HG03066 (cell line): ENCODE results near the gene AUP1.
A peak's percentile ranks its signal among the peaks of the same experiment; 100 is the strongest.

Experiments
- ATAC-seq: cut with Tn5 transposase; IDR thresholded peaks from one replicate; pipeline ENCODE4 v1.9.1; 2021; ENCODE audit warnings: low read depth; ENCODE audit not compliant: unreplicated experiment

AUP1 gene

DNA sequence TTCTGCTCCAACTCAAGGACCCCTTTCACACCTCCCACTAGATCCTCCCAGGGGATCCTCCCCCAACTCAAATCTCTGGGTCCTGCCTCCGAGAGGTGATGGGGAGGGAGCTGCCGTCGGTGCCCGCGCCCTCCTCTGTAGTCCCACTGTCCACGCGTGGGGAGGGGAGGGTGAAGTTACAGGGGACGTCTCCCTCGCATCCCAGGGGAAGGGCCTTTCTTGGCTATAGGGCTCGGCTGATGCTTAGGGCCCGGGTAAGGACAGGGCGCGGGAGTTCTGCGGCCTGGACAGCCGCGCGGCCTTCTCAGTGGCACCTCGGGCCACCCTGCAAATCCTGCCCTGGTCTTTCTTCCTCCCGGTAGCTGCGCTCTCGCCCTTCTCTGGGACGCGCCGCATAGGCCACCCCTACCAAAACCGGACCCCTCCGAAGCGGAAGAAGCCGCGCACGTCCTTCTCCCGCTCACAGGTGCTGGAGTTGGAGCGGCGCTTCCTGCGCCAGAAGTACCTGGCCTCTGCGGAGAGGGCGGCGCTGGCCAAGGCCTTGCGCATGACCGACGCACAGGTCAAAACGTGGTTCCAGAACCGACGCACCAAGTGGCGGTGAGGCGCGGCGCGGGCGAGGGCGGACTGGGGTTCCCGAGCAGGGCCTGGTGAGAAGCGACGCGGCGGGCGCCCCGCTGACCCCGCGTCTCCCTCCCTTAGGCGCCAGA is 14.1 kb downstream of the AUP1 start:
- ATAC-seq: no peak

DNA sequence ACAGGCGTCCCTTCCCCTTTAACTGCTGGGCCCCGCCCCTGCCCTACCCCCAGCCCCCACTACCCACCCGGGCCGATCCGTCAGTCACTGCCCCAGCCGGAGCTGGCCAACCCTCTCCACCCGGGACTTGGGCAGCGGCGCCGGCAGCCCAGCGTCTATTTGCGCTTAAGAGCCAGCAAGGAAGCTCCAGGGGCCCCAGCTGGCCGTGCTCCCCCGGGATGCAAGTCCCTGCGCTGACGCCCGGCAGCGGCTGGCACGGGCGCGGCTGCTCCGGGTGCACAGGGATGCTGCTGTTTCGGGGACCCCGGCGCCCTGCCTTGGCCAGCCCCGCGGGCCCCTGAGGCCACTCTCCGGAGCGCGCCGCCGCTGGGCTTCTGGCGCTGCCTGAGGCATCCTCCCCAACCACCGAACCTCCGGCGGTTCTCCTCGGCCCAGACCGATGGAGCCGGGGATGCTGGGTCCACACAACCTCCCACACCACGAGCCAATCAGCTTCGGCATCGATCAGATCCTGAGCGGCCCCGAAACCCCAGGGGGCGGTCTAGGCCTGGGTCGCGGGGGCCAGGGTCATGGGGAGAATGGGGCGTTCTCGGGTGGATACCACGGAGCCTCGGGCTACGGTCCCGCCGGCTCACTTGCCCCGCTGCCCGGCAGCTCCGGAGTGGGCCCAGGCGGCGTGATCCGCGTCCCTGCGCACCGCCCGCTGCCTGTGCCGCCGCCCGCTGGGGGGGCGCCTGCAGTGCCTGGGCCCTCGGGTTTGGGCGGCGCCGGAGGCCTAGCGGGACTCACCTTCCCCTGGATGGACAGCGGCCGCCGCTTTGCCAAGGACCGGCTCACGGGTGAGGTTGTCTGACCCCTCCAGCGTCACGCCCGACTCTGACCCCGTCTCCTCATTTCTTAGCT is 14.9 kb downstream of the AUP1 start, which contains the start of gene TLX2:
Gene TLX2 (plus strand): TSS at position 83 of the 903 bp plus-strand sequence. CDS start 357 bp downstream, at position 440.
- ATAC-seq: no peak

DNA sequence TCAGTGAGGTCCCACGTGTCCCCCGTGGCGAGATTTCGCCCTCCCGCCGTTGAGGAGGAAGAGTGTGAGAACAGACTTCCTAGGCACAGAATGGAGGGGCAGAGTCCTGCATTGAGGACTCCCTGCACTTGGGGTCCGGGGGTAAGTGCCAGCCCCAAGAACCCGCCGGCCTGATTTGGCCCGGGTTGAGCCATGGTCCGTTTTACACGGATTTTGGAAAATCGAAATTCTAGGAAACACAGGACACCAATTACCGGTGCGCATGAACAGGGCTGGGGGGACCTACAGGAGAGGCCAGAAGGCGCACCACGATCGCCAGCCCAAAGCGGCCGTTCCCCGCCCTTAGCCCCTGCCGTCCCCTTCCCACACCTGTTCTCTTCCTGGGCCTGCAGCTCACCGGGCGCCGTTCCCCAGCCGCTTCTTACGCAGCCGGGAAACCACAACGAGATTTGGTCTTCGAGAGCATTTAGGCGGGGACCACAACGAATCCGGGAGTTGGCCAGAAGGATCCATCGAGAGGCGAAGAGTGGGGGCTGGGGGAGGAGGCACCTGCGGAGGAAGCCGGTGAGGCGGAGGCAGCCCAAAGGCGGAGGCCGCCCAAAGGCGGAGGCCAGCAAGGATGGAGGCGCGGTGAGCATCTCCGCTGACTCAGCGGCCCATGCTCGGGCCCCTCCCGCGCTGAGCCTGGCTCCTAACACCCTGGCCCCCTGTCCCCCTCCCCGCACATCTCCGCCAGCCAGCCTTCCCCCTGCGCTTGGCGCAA is 15.7 kb downstream of the AUP1 start:
- ATAC-seq: no peak

DNA sequence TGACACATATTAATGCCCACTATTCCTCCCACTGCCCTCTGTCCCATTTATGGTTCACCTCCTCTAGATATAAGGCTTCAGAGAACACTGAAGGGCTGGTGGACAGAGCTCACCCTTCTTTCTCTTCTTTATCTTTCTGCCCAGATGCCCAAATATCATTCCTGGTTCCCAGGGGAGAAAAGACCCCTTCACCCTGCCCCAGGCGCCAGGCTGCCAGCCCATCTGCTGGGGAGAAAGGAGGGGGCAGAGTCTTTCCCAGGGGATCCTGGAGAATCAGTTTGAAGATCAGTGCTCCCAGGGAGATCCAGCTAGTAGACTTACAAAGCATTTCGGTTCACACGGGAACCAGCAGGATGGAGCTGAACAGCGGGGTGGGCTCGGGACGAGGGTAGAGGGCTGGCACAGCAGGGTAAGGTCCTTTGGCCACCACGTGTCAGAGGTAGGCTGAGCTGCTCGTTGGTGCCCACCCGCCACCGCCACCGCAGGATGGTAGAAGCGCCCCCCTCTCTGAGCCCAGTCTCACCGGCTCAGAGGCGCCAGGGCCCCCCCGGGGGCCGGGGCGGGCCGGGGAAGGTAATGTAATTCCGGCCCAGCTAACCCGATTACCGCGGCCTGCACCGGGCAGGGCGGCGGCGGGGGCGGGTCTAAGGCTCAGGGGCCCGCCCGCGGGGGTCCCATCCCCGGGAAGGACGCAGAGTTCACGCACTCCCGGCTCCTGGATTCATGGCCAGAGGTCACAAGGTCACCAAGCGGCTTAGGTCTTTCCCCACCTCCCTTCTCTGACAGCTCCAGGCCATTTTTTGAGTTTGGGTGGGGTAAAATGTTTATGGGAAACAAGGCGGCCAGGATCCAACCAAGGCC is 16.5 kb downstream of the AUP1 start:
- no peak for ATAC-seq

DNA sequence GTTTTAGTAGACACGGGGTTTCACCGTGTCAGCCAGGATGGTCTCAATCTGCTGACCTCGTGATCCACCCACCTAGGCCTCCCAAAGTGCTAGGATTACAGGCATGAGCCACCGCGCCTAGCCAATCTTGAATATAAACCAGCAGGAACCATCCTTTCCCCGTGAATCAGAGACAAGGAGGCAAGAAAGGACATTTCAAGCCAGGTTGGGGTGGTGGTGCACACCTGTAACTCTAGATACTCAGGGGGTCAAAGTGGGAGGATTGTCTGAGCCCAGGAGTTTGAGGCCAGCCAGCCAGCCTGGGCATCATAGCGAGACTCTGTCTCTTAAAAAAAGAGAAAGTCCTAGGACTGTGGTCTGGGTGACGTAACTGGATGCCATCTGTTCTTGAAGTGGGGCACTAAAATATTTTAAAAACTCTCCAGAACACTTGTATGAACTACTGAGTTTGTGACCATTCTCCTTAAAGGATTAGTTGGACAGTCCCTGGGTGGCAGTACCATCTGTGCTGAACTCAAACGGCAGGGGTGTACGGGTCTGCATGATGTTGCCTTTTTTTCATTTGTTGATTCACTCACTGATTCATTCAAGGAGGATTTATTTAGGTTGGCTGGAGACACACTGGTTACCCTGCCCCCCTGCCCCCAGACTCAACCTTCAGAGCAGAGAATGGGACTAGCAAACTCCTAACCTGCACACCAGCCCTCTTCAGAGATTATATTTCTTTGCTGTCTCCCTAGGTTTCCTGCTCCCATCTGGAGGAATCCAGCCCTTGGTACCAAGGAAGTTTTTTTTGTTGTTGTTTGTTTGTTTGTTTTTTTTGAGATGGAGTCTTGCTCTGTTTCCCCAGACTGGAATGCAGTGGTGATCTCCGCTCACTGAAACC is 18.2 kb downstream of the AUP1 start:
- ATAC-seq: no peak

DNA sequence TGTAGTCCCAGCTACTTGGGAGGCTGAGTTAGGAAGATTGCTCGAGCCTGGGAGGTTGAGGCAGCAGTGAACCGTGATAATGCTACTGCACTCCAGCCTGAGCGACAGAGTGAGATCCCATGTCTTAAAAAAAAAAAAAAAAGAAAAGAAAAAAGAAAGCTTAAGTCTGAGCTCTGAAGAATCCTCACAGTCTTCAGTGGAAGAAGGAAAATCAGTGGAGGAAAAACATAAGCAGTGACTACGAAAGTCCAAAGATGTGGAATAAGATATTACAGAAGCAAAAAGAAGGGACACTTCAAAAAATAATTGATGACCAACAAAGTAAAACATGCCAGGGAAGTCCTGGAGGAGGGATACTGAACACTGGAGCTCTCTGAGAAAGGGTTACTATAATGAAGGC is 19.2 kb downstream of the AUP1 start:
- ATAC-seq: no peak

DNA sequence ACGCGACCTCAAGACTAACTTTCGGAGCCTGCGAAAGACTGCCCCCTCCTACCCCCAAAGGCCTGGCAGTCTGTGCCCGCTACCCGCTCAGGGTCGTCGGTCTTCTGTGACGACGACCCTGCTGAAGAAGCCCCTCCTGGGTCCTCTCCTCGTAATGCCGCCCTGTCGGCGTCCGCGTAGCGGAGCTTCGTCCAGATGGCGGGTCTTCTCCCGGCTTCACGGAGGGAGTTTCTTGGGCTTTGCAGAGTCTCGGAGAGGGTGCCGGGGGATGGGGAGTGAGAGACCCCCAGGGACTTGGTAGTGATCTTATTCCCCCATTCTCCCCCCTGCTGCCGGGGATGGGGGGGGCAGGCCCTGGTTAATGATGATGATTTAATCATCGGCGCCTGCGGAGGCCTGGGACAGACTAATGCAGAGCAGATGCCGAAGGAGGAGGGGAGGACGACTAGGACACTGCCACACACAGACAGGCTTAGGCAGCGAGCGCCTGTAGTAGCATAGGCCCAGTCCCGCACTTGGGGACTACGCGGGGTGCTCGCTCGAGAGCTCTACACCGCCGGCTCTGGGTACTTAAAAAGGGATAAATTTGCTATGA is 21.5 kb downstream of the AUP1 start:
- ATAC-seq: peak; percentile 17

DNA sequence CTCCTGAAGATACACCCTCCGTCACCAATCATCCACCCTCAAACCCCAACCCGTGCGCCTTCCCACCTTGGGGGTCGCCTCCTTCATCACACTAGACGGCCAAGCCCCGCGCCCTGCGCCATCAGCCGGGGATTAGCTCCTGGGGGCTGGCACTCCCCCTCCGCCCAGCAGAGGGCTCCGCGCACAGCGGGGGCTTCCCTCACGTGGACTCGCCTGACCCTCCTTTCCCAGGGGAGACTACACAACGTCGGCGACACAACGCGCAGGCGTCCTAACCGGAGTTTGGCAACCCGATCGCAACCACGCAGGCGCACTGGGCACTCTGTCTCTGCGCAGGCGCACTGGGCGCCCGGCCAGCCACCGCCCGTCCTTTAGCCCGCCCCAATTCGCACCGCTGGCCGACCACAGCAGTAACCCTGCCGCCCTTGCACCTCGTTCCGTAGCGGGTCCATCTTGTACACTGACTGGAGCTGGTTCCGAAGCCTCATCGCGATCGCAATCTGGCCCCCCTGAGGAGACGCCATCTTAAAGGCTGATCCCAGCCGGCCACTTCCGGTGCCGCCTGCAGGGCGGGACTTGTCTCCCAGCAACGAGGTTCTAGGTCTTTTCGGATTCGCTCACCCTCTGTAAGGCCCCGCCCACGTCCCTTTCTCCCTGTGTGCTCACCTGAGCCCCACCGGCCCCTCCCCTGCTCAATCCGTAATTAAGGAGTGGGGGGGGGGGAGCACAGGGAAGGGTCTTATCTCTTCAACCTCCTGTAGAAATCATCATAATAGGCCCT is 22.2 kb downstream of the AUP1 start, which contains the start of gene PCGF1:
Gene PCGF1 (minus strand): TSS at position 551 of the 781 bp plus-strand sequence. CDS start 27 bp downstream, at position 524.
- peak; percentile 90 for ATAC-seq

DNA sequence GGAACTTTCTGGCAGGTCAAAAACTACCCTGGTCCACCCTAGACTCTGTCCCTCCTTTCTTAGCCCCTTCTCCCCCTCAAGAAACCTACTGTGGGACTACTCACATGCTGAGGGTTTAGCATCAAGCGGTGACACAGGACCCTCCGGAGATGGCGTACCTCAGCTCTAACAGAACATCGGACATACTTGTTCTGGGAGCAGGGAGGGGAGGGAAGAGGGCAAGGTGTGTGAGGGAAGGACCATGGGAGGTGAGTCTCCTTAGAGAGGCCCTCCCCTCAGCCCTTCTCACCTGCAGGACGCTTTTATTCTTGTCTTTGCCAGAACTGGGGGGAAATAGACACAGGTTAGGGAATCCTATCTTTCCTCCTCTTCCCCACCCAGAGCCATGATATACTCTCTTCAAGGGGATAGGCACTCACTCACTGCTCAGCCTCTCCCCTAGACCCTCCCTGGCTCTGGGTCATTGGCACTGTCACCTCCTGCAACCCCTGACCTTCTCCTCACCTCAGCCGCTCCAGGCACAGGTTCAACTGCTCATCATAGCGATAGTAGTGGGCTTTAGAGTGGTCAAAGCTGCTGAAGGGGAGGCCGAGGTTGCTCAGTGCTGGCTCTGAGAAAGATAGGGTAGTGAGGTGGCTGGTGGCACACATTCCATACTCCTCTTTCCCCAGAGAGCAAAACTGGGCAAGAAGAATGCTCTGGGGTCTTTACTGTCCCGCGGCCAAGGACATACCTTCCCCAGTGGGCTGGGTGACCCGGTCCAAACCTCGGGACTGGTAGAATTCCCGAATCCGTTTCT is 23.9 kb downstream of the AUP1 start:
- no peak for ATAC-seq

DNA sequence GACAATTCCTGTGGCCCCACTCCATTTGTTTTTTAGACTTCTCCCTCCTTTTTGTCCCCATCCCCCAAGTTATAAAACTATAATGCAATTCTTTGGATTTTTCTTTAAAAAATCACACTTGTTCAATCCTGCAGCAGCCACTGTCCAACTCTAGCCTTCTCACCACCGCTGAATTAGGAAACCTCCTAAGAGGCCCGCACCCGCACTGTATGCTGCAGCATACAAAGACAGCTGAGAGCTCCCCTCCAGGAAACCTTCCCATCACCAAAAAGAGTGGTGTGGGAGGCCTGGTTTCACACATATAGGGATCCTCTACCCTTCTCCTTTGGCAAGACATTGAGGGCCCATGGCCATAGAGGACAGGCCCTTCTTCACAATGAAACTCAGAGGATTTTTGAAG is 24.9 kb downstream of the AUP1 start:
- ATAC-seq: no peak

DNA sequence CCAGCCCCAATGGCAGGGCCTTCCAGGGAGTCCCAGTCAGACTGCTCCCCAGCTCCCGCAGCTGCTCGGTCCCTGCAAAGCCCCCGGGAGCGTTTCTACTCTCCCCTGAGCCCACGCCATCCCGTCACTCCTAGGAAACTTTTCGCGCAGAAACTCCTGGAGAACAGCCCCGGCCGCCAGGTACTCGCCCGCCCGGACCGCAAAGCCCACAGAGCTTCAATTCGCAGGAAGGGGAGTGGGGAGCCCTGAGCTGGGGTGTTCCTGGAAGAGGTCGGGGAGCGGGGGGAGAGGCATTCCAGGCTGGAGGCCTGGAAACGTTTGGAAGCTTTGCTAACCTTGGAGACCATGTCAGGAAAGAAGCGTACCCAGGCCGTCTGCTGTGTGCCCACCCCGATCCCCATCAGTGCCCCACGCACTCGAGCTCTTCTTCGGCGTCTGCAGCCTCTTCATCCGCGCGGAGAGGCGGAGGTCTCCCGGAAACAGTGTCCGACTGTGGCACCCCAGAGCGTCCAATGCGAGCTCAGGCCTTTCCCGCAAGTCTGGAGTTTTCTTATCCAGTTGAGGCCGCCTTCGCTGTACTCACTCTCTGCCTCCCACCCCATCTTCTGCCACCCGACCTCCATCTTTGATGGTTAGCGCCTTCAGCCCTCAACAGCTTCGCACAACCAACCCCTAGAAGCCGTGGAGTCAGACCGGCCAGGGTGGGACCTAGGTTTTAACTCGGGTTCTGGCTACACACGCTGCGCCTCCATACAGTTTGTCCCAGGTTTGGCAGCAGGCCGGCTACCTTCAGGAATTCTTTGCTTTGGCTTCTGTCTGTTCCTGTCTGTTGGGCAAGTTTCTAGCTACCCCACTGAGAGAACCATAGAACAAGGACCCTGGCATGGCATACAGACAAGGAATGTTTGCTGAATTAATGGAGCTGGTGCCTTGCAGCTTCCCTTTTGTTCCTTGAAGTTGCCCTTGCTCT is 25.7 kb downstream of the AUP1 start:
- no peak for ATAC-seq

DNA sequence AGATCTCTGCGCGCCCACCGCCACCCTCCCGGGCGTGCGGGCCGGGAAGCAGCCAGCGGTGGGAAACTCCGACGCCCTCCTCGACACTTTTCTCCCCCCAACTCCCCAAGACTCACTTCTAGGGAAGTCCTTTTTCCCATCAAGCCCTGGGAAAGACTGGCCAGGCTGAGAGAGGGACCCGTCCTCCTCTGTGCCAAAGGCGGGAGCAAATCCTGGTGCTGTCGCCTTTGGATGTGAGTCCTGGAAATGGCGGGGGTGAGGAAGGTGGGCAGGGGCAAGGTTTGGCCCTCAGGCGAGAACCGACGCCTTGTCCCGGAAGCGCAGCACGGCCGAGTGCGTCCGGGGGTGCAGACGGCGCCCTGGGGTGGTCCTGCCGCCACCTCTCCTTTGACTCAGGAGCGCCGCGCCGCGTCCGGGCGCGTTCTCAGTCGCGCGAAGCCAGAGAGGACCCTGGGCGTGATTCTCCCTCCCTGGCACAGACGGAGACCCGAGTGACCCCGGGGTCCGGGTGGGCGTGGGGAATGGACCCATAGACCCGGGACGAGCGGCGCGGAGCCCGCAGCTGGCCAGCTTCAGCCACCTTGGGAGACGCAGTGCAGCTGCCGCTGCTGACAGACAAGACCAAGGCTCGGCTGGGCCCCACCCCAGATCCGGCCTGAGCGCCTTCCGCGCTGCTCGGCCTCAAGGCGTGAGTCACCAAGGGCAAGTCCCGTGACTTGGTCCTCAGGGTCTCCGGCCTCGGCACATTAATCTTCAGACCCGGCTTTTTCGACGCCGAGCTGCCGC is 26.6 kb downstream of the AUP1 start:
- ATAC-seq: peak; percentile 43

DNA sequence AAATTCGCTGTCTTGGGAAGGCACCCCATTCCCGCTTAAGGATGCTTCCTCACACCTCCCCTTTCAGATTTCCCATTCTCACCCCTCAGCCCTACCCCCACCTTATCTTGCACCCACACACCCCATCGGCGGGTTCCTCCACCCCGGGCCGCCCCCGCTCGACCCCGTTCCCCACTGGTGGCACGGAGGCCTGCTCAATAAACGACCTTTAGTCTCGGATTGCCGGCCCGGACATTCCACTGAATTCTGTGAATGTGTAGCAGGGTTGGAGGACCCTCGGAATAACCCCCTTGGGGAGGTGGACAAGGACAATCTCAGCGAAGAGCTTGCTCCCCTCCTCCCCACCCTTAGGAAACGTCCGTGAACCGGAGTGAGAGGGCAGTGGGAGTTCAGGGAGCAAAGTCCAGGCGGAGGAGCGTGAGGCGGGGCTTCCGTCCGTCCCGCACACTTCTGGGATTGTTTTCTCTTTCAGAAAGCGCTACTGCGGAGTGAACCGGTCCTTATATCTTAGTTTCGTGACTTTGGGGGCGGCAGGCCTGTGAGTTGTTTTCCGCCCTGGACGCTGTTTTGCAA is 27.3 kb downstream of the AUP1 start:
- ATAC-seq: no peak

DNA sequence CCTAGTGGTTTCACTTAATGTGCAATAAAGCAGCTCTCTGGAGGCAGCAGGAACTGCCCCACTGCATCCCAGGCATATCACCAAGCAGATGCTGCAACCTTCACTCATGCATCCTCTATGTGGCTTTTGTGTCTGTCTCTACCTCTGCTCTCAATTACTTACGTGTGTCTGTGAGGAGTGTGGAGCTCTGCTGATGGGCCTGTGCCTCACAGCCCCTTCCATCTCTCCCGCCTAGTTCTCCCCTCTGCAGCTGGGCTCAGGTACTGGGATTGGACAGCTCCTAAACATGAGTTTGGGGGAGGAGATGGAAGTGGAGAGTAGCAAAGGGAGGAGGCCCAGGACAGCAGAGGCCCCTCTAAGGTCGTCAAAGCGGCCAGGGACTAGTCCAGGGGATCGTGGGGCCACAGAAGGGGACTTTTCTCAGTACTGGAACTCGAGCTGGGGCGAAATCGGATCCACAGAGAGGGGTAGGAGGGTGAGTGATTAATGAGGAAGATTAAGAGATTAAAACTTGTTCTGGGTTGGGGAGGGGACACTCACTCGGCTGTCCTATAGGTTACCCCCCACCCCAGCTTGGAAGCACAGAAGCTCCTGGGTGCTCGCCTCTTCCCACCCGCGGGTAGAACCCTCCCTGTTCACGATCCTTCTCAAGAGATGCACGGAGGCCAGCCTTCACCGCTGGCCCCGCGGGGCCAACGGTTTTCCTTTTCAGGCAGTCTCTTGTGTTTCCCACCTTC is 28.0 kb downstream of the AUP1 start:
- no peak for ATAC-seq
